SH-SY5Y (cell line): ENCODE results near the gene PPP1R2C.

Source experiments
- GATA2 ChIP-seq: IDR thresholded peaks from 2 replicates; pipeline ENCODE4 v1.6.1; 2011; ENCODE audit warnings: mild to moderate bottlenecking, low read depth, low read length
- GATA3 ChIP-seq: IDR thresholded peaks from 2 replicates; pipeline ENCODE4 v1.6.1; 2011; ENCODE audit warnings: low read depth, mild to moderate bottlenecking, low read length, moderate library complexity

GRCh38 chrX:42751573-42751972 is 26.4 kb downstream of the PPP1R2C start:
- no peak for TF ChIP-seq GATA2
- TF ChIP-seq GATA3 = no peak
